Endodermal cell (in vitro differentiated cells): Measurements from ENCODE around the gene PTCHD4. TPM values are rescaled to one million over a fixed set of nuclear protein-coding genes. Genes with fewer than 3 reads are reported as not detected.

Experiments
- DNase-seq: peaks from one replicate; pipeline ENCODE4 v3.0.0-alpha.2; 2017
- H3K27ac ChIP-seq: 2 replicates; pipeline ENCODE4 v1.5.1; 2013; ENCODE audit warnings: mild to moderate bottlenecking, low read depth, low read length, moderate library complexity
- H3K27me3 ChIP-seq: 2 replicates; pipeline ENCODE4 v1.6.1; 2013; ENCODE audit warnings: mild to moderate bottlenecking, low read length, moderate library complexity; ENCODE audit not compliant: insufficient read depth, control insufficient read depth, poor library complexity, severe bottlenecking
- H3K36me3 ChIP-seq: 2 replicates; pipeline ENCODE4 v1.7.0; 2013; ENCODE audit warnings: mild to moderate bottlenecking, low read length, moderate library complexity; ENCODE audit not compliant: control insufficient read depth, insufficient read depth
- H3K4me1 ChIP-seq: one replicate; pipeline ENCODE4 v1.7.0; 2013; ENCODE audit warnings: low read length; ENCODE audit not compliant: control insufficient read depth, insufficient read depth
- H3K4me3 ChIP-seq: 2 replicates; pipeline ENCODE4 v1.5.1; 2013; ENCODE audit warnings: mild to moderate bottlenecking, low read length, moderate library complexity
- H3K9ac ChIP-seq: 2 replicates; pipeline ENCODE4 v1.6.1; 2013; ENCODE audit warnings: mild to moderate bottlenecking, low read length, moderate library complexity; ENCODE audit not compliant: poor library complexity, severe bottlenecking; ENCODE audit errors: extremely low read depth
- H3K9me3 ChIP-seq: 2 replicates; pipeline ENCODE4 v1.6.1; 2013; ENCODE audit warnings: mild to moderate bottlenecking, low read length, moderate library complexity; ENCODE audit not compliant: control insufficient read depth
- H3K27ac Mint-ChIP-seq: 2 replicates; pipeline ENCODE4 v1.8.0; 2020; ENCODE audit warnings: mixed read lengths
- H3K27me3 Mint-ChIP-seq: 2 replicates; pipeline ENCODE4 v1.8.0; 2021; ENCODE audit warnings: mild to moderate bottlenecking, mixed read lengths; ENCODE audit not compliant: insufficient read depth
- H3K36me3 Mint-ChIP-seq: 2 replicates; pipeline ENCODE4 v1.8.0; 2020; ENCODE audit warnings: low read depth, mixed read lengths
- H3K4me1 Mint-ChIP-seq: 2 replicates; pipeline ENCODE4 v1.8.0; 2020; ENCODE audit warnings: mixed read lengths
- H3K4me3 Mint-ChIP-seq: 2 replicates; pipeline ENCODE4 v1.8.0; 2020; ENCODE audit warnings: mild to moderate bottlenecking, moderate library complexity, mixed read lengths
- H3K9me3 Mint-ChIP-seq: 2 replicates; pipeline ENCODE4 v1.8.0; 2020; ENCODE audit warnings: mild to moderate bottlenecking, mixed read lengths
- WGBS, 2 experiments: methylation state at CpG; one replicate each; pipeline versions ENCODE4 v1.1.5 to v1.1.7; 2013; ENCODE audit warnings: missing lambda C conversion rate in 2 of 2, mixed read lengths in 1 of 2; ENCODE audit not compliant: insufficient coverage in 1 of 2, insufficient read length in 1 of 2; 5-methylcytosine and 5-hydroxymethylcytosine counted together
- total RNA-seq, 2 donors: library from RNA; stranded (reverse); fragmentation: NEBNext Ultra II Directional in 1 of 2; extraction: Animal tissue kit (Norgen Biotek cat#: 25700) in 1 of 2; gene quantifications; 2 replicates in 1 of 2; 3 replicates in 1 of 2; pipeline ENCODE4 v1.2.1, GENCODE V29; 2021
- TF ChIP-seq, protein P1 (sequence below): fragments of 200-600 bp; sonication (generic); conservative IDR thresholded peaks from 2 replicates; pipeline ENCODE4 v1.5.0; 2021; ENCODE audit warnings: antibody characterized with exemption, mild to moderate bottlenecking

The PTCHD4 gene
- total RNA-seq, 2 donors from 2014 or later: 0.11 to 0.42 TPM

DNA sequence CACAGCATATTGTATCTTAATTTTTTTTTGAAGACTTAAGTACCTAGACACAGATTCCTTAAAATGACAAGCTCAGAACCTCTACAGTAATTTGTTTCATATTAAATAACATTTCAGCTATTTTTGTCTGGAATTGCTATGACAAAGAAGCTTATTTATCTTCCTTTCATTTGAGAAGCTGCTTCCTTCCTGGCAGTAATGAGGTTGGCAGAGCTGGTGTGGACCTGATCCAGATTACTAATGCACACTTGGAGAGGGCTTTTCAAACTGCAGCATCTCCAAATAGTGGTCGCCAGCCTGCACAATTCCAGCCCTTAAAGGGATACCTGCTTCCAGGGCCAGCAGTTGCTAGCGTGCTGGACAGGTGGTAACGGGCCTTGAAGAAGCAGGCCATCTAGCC, 12.1 kb downstream of the PTCHD4 start:
- H3K27ac ChIP-seq: no peak overlapping the region
- TF ChIP-seq, protein P1, sequence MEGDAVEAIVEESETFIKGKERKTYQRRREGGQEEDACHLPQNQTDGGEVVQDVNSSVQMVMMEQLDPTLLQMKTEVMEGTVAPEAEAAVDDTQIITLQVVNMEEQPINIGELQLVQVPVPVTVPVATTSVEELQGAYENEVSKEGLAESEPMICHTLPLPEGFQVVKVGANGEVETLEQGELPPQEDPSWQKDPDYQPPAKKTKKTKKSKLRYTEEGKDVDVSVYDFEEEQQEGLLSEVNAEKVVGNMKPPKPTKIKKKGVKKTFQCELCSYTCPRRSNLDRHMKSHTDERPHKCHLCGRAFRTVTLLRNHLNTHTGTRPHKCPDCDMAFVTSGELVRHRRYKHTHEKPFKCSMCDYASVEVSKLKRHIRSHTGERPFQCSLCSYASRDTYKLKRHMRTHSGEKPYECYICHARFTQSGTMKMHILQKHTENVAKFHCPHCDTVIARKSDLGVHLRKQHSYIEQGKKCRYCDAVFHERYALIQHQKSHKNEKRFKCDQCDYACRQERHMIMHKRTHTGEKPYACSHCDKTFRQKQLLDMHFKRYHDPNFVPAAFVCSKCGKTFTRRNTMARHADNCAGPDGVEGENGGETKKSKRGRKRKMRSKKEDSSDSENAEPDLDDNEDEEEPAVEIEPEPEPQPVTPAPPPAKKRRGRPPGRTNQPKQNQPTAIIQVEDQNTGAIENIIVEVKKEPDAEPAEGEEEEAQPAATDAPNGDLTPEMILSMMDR: no peak
- H3K4me1 ChIP-seq: no peaks in the 10 kb centered on the region
- no peak overlapping the region for H3K4me3 Mint-ChIP-seq
- H3K27me3 ChIP-seq: no peaks in the 10 kb centered on the region
- DNase-seq: no peak
- no peak overlapping the region for H3K4me3 ChIP-seq
- no peak overlapping the region for H3K9ac ChIP-seq
- H3K36me3 Mint-ChIP-seq: peaks cover 16% of the 10 kb centered on the region
- 92 to 93% methylated on average over 3 of the region's 3 CpGs for WGBS, 2 experiments
- no peak overlapping the region for H3K27ac Mint-ChIP-seq
- no peaks in the 10 kb centered on the region for H3K27me3 Mint-ChIP-seq
- H3K9me3 Mint-ChIP-seq: peaks cover 19% of the 10 kb centered on the region
- H3K4me1 Mint-ChIP-seq: peaks cover 5% of the 10 kb centered on the region
- no peaks in the 10 kb centered on the region for H3K9me3 ChIP-seq
- H3K36me3 ChIP-seq: no peaks in the 10 kb centered on the region

DNA sequence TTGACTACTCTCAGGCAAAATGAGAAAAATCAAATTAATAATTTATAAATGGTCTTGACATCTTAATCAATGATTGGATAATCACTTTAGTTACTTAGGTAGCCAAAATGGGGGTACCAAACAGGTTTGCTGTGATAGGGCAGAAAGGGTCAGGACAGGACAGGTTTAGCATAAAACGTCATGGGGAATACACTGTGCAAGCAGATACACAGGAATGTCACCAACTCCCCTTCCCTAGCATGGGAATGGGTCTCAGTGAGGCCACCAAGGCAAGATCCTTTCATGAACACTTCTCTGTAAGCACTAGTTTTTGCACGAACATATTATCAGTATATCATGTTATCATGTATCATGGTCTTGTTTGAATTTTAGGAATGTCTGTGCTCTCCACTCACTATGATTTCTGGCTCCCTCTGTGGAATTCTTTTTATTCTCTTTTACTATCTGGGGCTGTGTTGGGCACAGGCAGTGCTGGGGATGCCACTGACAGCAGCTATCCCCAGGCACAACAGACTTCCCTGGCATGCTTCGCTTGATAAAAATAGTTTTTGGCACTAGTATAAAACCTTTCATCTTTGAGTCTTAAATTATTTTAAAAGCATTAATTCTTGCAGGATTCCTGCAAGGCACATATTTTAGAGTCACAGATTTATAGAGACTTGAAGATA, 18.3 kb downstream of the PTCHD4 start:
- no peak overlapping the region for H3K27ac ChIP-seq
- no peak overlapping the region for H3K9ac ChIP-seq
- H3K36me3 Mint-ChIP-seq: no peaks in the 10 kb centered on the region
- no peaks in the 10 kb centered on the region for H3K4me1 Mint-ChIP-seq
- no peaks in the 10 kb centered on the region for H3K9me3 ChIP-seq
- no peaks in the 10 kb centered on the region for H3K4me1 ChIP-seq
- no peaks in the 10 kb centered on the region for H3K36me3 ChIP-seq
- no peak overlapping the region for H3K27ac Mint-ChIP-seq
- no peak overlapping the region for H3K4me3 Mint-ChIP-seq
- H3K4me3 ChIP-seq: no peak overlapping the region
- H3K27me3 ChIP-seq: no peaks in the 10 kb centered on the region
- no peak for DNase-seq
- 72 to 94% methylated on average over 2 to 3 of the region's 3 CpGs for WGBS, 2 experiments
- TF ChIP-seq, protein P1: no peak
- no peaks in the 10 kb centered on the region for H3K27me3 Mint-ChIP-seq
- H3K9me3 Mint-ChIP-seq: no peaks in the 10 kb centered on the region

DNA sequence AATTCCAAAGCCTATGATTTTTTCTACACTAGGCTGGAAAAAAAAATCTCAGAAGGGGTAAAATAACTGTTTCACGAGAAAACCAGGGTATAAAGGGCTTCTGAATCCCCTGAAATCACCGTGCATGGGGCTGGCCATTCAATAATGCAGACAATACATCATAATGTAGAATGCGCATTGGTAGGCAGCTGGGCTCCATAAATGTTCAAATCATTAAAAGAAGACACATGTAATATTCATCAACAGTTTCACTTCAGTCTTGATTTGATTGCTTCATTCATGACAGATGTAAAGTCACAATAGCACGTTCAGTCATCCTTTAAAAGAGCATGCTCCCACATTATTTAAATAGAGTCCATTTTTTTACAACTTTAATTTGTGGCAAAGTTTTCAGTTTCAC, 20.5 kb downstream of the PTCHD4 start:
- WGBS, 2 experiments: 90 to 95% methylated on average over 4 of the region's 4 CpGs
- Mint-ChIP-seq H3K36me3 (no peaks in the 10 kb centered on the region), H3K4me3 (no peak overlapping the region), H3K27ac (no peak overlapping the region), H3K9me3 (peaks cover 4% of the 10 kb centered on the region), H3K4me1 (no peaks in the 10 kb centered on the region), H3K27me3 (no peaks in the 10 kb centered on the region)
- no peak overlapping the region for H3K27ac ChIP-seq
- no peak overlapping the region for H3K9ac ChIP-seq
- peaks cover 5% of the 10 kb centered on the region for H3K9me3 ChIP-seq
- H3K36me3 ChIP-seq: no peaks in the 10 kb centered on the region
- H3K4me3 ChIP-seq: no peak overlapping the region
- H3K27me3 ChIP-seq: no peaks in the 10 kb centered on the region
- no peaks in the 10 kb centered on the region for H3K4me1 ChIP-seq
- TF ChIP-seq, protein P1: no peak
- no peak for DNase-seq
